Mucosa of descending colon (tissue), 3 donors: ENCODE results near the gene DNAI7. TPM values are rescaled to one million over a fixed set of nuclear protein-coding genes. Genes with fewer than 3 reads are reported as not detected.

Source experiments
- ATAC-seq: fragments of 200-7000 bp; cut with Tn5 transposase; one replicate; pipeline ENCODE4 v1.9.1; 2020; ENCODE audit warnings: mild to moderate bottlenecking, moderate library complexity
- DNase-seq, 3 donors: peaks; one replicate each; pipeline ENCODE4 v3.0.0-alpha.2; 2020
- H3K36me3 ChIP-seq: fragments of 200-600 bp; one replicate; pipeline ENCODE4 v1.8.0; 2021; ENCODE audit warnings: low read depth, mild to moderate bottlenecking
- H3K4me1 ChIP-seq: fragments of 200-600 bp; one replicate; pipeline ENCODE4 v1.8.0; 2021; ENCODE audit warnings: low read depth, mild to moderate bottlenecking
- H3K4me3 ChIP-seq: fragments of 200-600 bp; one replicate; pipeline ENCODE4 v1.8.0; 2021; ENCODE audit warnings: mild to moderate bottlenecking
- H3K9me3 ChIP-seq: fragments of 200-600 bp; one replicate; pipeline ENCODE4 v1.8.0; 2021; ENCODE audit warnings: mild to moderate bottlenecking
- CTCF ChIP-seq: fragments of 200-600 bp; IDR thresholded peaks from one replicate; pipeline ENCODE4 v1.8.0; 2022; ENCODE audit warnings: antibody characterized with exemption, mild to moderate bottlenecking
- intact Hi-C, 2 donors: fragments of 100-400 bp; cut with DNase I in 1 of 2; cut with micrococcal nuclease in 1 of 2; formaldehyde crosslinking; loops; one replicate each; pipeline versions ENCODE4 v1.11.0 to v1.11.1; 2022; cut with DNase I, micrococcal nuclease
- total RNA-seq, 3 donors: library from RNA; stranded (reverse); fragmentation: NEBNext Ultra II Directional in 2 of 3; extraction: Animal tissue kit (Norgen Biotek cat#: 25700) in 2 of 3; gene quantifications; one replicate each; pipeline versions ENCODE4 v1.2.1 to v1.2.4, GENCODE V29; 2021 to 2023
- donor health status: DM: no; HTN: no; CAD: no; lungs with moderate emphysema.
- donor health status: DM: no; HTN: no; CAD: no.
- donor health status: DM: no; HTN: yes; CAD: no.

Gene DNAI7
- total RNA-seq, 3 donors from 2014 or later, result 1.0 TPM; not detected in 2

GRCh38 chr12:25135531-25136154 lies 59.3 kb downstream of the DNAI7 start:
- DNase-seq (peak in 1 of 3 donors; percentile 6), ATAC-seq (no peak)
- H3K4me1 ChIP-seq, result no peaks in the 10 kb centered on the region
- H3K9me3 ChIP-seq, result no peaks in the 10 kb centered on the region
- intact Hi-C loops, result no loop called here
- H3K4me3 ChIP-seq, result no peak overlapping the region
- no peak for TF ChIP-seq CTCF
- H3K36me3 ChIP-seq, result no peaks in the 10 kb centered on the region

GRCh38 chr12:25131270-25131669 lies 63.7 kb downstream of the DNAI7 start:
- no peaks in the 10 kb centered on the region for H3K36me3 ChIP-seq
- DNase-seq (no peak), ATAC-seq (no peak)
- no peak for TF ChIP-seq CTCF
- H3K4me1 ChIP-seq, result no peaks in the 10 kb centered on the region
- no peak overlapping the region for H3K4me3 ChIP-seq
- H3K9me3 ChIP-seq, result no peaks in the 10 kb centered on the region
- intact Hi-C loops, result loop anchor here in 1 of 2 donors (2.0 kb wide), 1 partner anchor 140 kb away; no protein-coding TSS in a partner anchor

GRCh38 chr12:25130741-25131188 lies 64.2 kb downstream of the DNAI7 start:
- Histone ChIP-seq H3K4me3 (no peak overlapping the region), H3K36me3 (no peaks in the 10 kb centered on the region), H3K9me3 (no peaks in the 10 kb centered on the region), H3K4me1 (no peaks in the 10 kb centered on the region)
- TF ChIP-seq CTCF, result no peak
- ATAC-seq (no peak), DNase-seq (no peak)
- intact Hi-C loops, result loop anchor here in 1 of 2 donors (2.0 kb wide), 1 partner anchor 140 kb away; no protein-coding TSS in a partner anchor

- no peaks in the 10 kb centered on the region for H3K36me3 ChIP-seq
- no peak overlapping the region for H3K4me3 ChIP-seq
- no peak for TF ChIP-seq CTCF
- no peaks in the 10 kb centered on the region for H3K9me3 ChIP-seq
- DNase-seq, result no peak
- intact Hi-C loops, result no loop called here
- no peak for ATAC-seq
- no peaks in the 10 kb centered on the region for H3K4me1 ChIP-seq
Measured at GRCh38 chr12:25126746-25127145, 68.2 kb downstream of the DNAI7 start.

- ATAC-seq (no peak), DNase-seq (no peak)
- Histone ChIP-seq H3K4me1 (no peaks in the 10 kb centered on the region), H3K36me3 (no peaks in the 10 kb centered on the region), H3K4me3 (no peak overlapping the region), H3K9me3 (no peaks in the 10 kb centered on the region)
- intact Hi-C loops, result no loop called here
- no peak for TF ChIP-seq CTCF
Measured at GRCh38 chr12:25126101-25126500, 68.9 kb downstream of the DNAI7 start.

- Histone ChIP-seq H3K4me3 (no peak overlapping the region), H3K4me1 (no peaks in the 10 kb centered on the region), H3K36me3 (no peaks in the 10 kb centered on the region), H3K9me3 (no peaks in the 10 kb centered on the region)
- ATAC-seq (no peak), DNase-seq (no peak)
- TF ChIP-seq CTCF, result no peak
- intact Hi-C loops, result no loop called here
Measured at GRCh38 chr12:25124493-25124892, 70.5 kb downstream of the DNAI7 start.
